Stimulated activated naive CD8-positive, alpha-beta T cell treated with anti-CD3 and anti-CD28 coated beads, Interleukin-15, Interleukin-2, amounts not matched to agents 100 U/mL and 50 U/mL, for 24 hours (primary cell): ENCODE data around the gene ERH.

Experiments
- ATAC-seq: fragments of 150-1000 bp; cut with Tn5 transposase; one replicate; pipeline ENCODE4 v1.10.0; 2021
- DNase-seq: peaks from one replicate; pipeline ENCODE4 v3.0.0; 2021

The ERH gene

DNA sequence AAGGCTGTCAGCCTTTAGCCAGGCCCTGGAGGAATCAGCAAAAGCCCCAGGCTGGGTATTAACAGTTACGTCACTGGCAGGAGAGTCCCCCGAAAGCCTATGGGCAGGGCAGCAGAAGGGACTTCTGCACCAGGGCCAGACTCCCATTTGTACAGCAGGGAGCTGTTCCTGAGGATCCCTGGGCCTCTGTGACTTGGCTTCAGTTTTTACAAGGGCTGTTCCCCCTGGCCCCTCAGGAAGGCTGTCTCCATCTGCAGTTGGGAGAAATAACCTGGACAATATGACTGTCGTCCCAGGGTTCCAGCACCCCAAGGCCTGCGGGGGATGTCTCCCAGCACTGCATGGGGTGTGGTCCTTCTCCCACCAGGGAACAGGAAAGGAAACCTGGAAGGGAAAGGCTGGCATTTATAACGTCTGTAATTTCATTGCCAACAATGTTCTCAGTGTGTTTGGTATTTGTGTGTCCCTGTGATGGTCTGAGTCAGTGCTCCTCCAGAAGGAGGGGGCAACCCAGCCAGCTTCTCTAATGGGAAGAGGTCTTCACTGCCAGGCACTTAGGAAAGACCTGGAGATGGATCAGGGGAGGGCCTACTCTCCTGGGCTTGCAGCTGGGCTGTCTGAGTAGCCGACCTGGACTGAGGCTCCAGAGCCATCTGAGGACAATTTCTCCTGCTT, 42.4 kb downstream of the ERH start:
- DNase-seq (no peak), ATAC-seq (no peak)

DNA sequence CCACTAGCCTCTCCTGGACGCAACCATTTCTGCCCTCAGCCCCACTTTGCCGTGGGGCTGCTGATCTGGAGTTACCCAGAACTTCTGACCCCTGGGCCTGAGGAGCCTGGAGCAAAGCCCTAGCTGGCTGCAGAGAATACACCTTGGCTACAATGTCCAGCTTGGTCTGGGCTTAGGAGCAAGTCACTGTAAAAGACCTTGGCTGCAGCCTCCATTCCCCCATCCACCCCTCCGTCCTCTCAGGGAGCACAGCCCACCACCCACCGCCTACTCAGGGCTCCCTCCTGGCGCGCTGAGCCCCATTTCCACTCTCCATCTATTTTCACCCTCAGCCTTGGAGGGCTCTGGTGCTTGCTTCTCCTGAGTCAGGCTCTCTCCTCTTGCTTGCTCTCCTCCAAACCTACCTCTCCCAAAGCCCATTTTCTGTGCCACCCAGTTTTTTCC, 42.9 kb downstream of the ERH start:
- no peak for DNase-seq
- no peak for ATAC-seq

DNA sequence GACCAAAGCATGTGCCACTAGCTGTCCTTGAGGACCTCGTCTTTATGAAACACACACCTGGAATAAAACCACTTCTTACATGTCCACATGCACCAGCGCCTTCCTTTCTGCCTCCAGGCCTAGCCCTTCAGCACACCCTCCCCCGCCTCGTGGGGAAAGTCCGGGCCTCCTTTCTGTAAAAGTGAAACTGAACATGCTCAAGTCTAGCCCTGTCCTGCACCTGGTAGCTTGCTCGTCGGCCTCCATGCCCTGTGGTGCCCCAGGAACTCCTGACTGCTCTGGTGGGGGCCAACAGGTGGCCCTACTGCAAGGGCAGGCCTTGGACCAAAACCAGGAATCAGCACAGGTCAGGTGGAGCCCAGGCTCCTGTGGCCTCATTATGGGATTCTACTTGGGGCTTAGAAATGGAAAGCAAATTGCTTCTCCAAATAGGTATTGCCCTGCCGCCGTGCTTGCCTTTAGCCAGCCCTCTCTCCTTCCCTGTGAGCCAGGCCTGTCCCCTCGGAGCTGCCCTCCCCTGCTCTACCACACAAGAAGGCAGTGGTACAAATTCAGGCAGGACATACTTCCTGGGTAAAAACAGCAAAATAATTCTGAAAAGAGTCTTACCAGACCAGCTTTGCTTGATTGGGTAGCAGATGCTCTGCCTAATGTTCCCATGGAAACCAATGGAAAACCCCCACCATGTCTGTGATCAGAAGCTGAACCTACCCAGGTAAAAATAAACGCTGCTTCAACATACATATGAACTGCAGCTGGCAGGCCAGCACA, 43.5 kb downstream of the ERH start:
- DNase-seq (peak; percentile 75), ATAC-seq (peak; percentile 62)

DNA sequence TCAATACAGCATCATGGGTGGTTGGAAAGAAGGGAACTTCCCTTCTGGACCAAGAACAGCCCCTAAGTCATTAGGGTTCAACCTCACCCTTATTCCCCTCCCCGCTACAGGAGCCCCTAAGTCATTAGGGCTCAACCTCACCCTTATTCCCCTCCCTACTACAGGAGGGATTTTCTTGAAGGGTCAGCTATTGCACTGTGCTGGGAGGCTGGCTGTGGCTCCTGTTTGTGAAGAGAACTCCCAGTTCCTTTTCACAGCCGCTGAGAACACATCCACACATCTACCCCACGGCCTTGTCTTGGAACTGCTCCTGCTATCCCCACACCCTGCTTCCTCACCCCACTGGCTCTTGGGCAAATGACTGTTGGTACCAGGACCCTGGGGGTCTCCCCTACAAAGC, 44.9 kb downstream of the ERH start:
- no peak for ATAC-seq
- DNase-seq = no peak

DNA sequence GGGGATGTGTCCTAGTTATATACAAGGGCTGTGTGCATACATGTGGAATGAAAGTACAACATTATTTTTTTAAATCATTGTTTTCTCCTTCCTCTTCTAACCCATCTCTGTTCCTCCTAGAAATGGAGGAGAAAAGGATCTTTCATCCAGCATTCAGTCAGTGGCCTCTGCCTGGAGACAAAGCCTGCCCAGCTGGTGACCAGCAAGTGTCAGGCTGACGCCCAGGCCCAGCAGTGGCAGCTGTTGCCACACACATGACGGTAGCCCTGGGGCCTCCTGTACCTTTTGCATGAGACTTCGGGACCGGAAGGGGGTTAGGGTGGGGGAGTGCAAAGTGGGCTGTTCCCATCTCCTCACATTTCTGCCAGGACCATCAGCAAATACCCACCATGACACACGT, 46.2 kb downstream of the ERH start:
- ATAC-seq (no peak), DNase-seq (no peak)

DNA sequence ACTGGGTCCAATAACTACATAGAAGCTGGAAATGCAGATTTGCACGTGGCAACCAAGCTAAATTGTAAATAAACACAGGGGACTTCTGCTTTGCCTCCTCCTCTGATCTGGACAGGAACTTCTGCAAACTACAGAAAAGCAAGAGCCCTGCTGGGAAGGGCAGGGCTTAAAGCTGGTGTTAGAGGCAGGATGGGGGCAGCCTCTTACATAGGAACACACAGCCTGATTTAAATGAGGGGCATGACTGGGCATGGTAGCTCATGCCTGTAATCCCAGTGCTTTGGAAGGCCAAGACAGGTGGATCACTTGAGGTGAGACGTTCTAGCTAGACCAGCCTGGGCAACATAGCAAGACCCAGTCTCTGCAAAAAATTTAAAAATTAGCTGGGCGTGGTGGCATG, 46.7 kb downstream of the ERH start:
- ATAC-seq (no peak), DNase-seq (no peak)

DNA sequence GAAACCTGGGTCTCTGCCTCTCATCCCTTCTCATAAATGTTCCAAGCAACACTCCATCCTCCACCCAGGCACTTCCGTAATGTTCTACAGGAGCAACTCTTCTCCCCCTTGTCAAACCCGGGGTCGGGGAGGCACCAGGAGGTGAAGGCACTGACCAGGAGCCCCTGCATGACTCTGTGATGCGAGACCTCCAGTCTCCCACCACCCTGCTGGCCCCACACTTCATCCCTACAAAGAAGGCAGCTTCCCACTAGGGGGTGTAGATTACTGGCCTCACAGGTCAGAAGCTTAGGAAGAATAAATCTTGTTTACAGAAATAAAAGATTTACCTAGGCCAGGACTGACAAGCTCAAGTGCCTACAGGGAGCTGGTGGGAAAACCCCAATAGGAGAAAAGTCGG, 47.2 kb downstream of the ERH start:
- ATAC-seq (no peak), DNase-seq (no peak)

DNA sequence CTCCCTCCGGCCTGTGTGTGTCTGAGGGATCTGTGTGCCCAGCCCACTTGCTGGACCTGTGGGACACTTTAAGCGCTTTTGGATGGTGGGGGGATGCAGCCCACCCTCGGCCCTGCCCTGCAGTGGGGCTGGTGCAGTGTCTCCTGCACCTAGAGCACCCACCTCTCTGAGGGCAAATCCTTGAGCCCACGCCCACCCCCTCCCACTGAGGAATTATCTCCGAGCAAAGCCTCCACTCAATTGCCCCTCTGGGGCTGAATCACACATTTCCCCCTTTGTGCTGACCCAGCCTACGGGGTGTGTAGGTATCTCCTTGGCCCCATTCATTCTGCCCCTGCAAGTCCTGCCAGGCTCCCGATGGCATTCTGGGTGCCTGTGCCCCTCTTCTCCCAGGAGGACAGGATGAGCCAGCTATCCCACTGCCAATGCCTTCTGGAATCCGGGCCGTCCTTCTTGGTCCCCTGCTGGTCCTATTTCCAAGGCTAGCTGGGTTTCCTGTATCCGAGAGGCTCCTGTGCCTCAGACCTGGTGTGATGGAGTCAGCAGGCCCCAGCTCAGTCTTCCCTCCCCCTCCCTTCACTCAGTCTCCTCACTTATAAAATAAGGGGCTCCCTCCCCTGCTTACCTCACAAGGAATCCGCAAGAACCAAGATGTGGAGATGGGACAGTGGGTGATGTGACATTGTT, 48.9 kb downstream of the ERH start:
- no peak for DNase-seq
- ATAC-seq = no peak

DNA sequence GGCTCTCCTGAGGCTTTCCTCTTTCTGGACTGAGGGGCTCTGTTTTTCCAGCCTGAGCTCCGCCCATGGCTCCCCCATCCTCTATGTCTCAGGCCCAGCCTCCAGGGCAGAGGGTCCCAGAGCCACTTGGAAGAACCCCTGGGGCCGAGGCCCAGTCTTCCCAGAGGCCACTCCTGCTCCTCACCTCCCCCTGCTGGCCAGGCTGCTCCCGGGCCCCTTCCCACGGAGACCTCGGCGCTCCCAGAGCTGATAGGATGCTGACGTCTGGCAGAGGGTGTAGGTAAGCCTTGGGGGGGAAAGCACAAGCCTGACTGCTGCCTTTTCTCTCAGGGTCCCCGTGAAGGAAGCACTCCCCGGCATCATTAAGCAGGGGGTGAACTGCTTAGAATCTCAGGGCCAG, 51.4 kb downstream of the ERH start:
- ATAC-seq (no peak), DNase-seq (peak; percentile 27)

DNA sequence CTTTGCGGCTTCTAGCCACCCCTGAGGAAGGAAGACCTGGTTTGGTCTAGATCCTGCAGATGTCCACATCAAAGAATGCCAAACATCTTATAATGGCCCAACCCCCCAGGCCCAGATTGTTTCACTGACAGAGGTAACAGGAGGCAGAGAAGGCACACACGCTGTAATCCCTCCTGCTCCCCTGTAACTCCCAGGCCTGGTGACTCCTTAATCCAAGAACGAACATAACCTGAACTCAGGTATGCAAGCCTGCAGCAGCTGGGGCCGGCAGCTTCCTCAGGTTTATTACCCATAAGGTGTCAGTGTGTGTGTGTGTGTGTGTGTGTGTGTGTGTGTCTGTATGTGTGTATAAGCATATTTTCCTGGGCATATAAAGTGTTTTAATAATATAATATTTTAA, 52.7 kb downstream of the ERH start:
- DNase-seq (no peak), ATAC-seq (no peak)

DNA sequence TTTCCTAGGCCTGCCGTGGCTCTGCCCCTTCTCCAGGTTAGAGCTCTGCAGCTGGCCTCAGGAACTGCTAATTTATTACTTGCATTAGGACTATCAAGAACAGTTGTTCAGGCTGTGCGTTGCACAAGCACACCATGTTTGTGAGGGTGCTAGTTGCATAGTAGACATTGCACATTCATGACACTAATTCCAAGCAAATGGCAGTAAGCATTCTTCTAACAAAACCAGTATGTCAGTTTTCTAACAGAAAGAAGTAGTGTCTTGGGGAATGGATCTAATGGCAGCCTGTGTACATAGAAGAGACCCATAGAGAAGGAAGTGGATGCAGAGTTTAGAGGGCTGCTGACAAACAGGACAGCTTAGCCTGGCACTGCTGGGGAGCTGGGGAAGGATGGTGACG, 53.9 kb downstream of the ERH start:
- no peak for DNase-seq
- ATAC-seq = no peak

DNA sequence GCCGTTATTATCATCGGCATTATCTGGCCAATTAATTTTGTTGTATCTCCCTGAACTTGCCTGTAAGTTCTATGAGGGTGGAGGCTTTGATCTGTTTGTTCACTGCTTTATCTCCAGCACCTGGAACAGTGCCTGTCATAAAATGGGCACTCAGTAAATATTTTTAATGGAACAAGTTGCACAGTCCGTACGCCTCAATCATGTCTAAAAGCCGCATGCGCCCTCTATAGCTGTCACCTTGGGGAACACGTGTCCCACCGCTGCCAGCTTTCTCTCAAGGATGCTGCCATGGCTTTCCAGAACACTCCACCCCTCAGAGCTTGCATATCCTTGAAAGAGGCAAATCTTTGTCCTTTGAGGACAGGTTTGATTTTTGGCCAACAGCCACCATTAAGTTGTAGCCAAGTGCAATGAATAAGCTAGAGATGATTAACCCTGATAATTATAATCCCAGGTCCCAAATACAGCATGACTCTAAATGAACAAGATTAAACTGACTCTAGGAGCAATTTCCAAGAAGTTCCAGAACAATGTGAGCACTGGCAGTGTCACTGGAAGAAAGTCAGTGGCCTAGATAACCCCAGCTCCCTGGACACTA, 55.1 kb downstream of the ERH start:
- ATAC-seq (no peak), DNase-seq (no peak)

DNA sequence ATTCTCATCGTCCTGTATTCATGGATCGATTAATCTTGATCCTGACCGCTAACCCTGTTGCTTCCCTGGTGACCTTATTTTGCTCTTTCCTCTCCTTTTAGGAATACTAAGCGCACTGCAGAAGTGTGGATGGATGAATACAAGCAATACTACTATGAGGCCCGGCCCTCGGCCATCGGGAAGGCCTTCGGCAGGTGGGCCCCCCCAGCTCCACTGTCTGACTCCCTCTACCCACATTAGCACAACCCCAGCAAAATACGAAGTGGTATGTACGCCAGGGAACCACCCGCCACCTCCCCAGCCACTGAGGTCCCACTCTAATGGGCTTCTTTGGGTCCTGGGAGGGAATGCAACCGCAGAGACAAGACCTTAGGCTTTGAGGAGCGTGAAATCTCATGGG, 58.7 kb downstream of the ERH start:
- ATAC-seq = no peak

DNA sequence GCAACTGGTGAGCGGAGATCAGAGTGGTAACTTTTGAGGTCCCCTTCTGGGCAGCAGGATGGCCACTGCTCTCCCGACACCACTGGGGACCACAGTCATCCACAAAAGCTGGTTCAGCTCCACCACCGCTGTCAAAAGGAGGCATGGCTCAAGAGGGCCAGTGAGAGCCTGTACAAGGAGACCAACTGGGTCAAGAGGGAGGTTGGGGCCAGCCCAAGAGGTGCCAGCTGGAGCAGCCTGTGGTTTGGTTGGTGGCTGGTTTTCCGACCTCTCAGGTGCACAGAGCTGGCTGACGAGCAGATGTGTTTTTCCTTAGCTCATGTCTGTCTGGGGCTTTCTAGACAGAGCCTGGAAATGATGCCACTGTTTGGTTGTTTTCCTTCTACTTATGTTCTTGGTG, 60.1 kb downstream of the ERH start:
- DNase-seq = no peak
- no peak for ATAC-seq

More for the DNA sequence above, 58.7 kb downstream of the ERH start:
- no peak for DNase-seq

DNA sequence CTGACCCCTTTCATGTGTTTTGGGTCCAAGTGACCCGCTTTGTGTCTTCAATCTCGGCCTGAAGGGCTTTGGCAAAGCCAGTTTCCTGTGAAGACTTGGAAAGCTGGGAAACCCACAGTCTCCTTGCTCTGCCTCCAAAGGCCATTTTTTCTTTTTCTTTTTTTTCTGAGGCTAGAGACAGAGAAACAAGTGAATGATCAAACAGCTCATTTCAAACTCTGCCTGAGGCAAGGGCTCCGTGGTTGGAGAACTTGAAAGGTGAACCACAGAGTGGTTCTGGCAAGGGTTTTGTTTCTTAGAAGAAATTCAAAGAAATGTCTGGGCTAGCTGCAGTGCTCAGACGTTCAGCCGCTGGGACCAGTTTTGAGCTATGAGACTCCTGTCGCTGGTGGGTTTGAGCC, 62.7 kb downstream of the ERH start:
- DNase-seq (no peak), ATAC-seq (no peak)

DNA sequence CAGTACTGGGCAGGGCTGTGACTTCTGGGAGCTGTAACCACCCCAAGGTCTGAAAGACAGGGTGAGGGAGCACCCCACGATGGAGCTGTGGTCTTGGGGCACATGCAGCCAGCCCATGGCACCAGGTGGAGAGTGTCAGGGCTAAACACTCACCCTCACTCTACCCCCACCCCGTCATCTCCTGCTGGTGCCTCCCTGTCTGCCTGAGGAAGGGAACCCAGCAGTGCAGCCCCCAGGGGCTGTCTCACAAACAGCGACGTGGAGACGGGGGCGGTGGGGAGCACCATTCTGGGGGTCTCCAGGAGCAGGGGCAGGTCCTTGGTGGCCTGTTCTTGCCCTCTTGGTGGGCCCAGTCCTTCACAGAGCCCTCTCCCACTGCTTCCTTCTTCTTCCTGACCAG, 63.5 kb downstream of the ERH start:
- DNase-seq = no peak
- ATAC-seq = no peak

DNA sequence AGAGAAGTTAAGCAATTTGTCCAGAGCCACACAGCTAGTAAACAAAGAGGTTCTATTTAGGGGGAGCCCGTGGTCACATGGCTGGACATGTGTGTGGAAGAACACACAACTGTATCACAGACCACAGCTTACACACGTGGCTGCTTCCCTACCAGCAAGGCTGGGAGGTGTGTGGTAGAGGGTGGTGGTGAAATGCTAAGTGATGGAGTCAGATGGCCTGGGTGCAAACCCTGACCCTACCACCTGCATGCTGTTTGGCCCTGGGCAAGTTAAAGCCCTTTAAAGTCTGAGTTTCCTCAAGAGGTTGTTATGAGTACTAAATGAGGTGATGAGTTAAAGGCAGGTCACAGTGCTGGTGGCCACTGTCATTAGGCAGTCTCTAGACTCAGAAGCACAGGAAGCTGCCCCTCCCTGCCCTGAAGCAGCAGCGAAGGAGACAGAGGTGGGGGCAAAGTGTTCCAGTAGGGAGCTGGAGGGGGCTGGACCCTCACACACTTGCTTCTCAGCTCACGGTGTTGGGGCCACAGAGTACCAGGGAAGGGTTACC, 64.2 kb downstream of the ERH start:
- ATAC-seq = no peak
- no peak for DNase-seq

DNA sequence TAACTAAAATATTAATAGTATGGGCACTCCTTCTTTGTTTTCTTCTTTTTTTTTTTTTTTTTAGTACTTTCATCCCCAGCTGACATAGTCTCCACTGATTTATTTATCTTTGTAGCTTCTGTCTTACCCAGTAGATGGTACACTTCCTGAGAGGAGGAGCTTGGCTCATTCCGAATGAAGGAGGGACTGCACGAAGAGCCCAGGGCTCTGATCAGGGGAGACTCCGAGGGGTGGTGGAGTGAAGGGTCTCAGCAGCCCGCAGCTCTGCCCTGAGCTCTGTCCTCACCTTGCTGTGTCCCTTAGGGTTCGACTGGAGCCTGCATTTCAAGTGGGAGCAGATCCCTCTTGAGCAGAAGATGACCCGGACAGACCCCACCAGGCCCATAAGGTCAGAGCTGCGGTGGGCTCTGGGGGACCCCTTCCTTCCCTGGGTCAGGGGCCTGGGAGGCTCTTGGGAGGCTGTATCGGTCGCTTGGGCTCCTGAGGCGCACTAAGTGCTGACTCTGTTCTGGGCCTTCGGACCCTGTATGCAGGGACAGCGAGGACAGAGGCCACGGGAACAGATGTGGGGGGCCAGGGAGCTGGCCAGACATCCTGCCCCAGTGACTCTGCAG, 65.2 kb downstream of the ERH start:
- ATAC-seq = no peak
- DNase-seq = no peak

DNA sequence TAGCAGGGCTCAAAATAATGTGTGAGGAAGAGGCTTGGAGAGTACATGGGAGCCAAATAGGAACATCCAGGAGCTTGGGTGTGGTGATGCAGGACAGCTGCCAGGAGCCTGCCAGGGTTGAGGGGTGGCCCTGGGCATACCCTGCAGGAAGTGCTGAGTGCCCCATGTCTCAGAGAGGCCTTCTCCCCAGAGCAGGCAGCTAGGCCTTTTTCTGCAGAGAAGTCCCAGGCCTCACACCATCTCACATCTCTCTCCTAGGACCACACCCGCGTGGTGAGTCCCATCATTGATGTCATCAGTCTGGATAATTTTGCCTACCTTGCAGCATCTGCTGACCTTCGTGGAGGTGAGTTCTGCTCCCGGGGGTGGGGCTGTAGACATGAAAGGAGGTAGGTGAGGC, 66.9 kb downstream of the ERH start:
- DNase-seq = no peak
- ATAC-seq = no peak
